HepG2 (cell line): Measurements from ENCODE around the gene TANC1. TPM values are rescaled to one million over a fixed set of nuclear protein-coding genes. Genes with fewer than 3 reads are reported as not detected.

ENCODE experiments used
- ATAC-seq: fragments of 200-7000 bp; cut with Tn5 transposase; 3 replicates; pipeline ENCODE4 v1.9.1; 2020; ENCODE audit warnings: mild to moderate bottlenecking, moderate library complexity
- BruUV-seq: library from RNA; stranded (reverse); fragments of 400-500 nt; replicated peaks from 2 replicates; lab custom pipeline; 2021; lab: Mats Ljungman, UMichigan
- CTCF ChIA-PET: fragments of 300-600 bp; formaldehyde crosslinking; extraction: SDS; loops from one replicate; lab custom pipeline; 2021; ENCODE audit warnings: low total read pairs, inconsistent platforms, low intra/inter-chr PET ratio; lab: Yijun Ruan, JAX
- POLR2A ChIA-PET: fragments of 350-600 bp; sonication (Branson Sonifier 250); formaldehyde crosslinking; loops from one replicate; lab custom pipeline; 2020; ENCODE audit warnings: antibody characterized with exemption, inconsistent platforms; lab: Yijun Ruan, JAX
- DNase-seq: peaks from one replicate; pipeline ENCODE4 v3.0.0-alpha.2; 2015; ENCODE audit warnings: low spot score
- FAIRE-seq: peaks from 3 replicates; lab custom pipeline; 2011; peaks lifted over from hg19 to GRCh38; lab: Jason Lieb, UNC
- H2AFZ ChIP-seq: one replicate; pipeline ENCODE4 v1.6.1; 2011; ENCODE audit warnings: low read length, inconsistent platforms
- H3K27ac ChIP-seq: fragments of 300-600 bp; 3 replicates; pipeline ENCODE4 v1.8.0; 2011; ENCODE audit warnings: mixed run types, mild to moderate bottlenecking, mixed read lengths, low read length, inconsistent platforms; ENCODE audit not compliant: insufficient read depth; ENCODE audit errors: extremely low read length
- H3K27me3 ChIP-seq, 2 experiments: fragments of 200-600 bp in 1 of 2; 2 replicates in 1 of 2; 3 replicates in 1 of 2; pipeline versions ENCODE4 v1.6.0 to v1.8.0; 2011; ENCODE audit warnings: low read length in 2 of 2, mild to moderate bottlenecking in 2 of 2, moderate library complexity in 2 of 2, inconsistent platforms in 1 of 2; ENCODE audit not compliant: insufficient read depth in 2 of 2, control insufficient read depth in 1 of 2
- H3K36me3 ChIP-seq, 2 experiments: fragments of 200-600 bp in 1 of 2; replicated peaks in 1 of 2; 2 replicates in 1 of 2; 3 replicates in 1 of 2; pipeline versions ENCODE4 v1.5.1 to v1.8.0; 2011; ENCODE audit warnings: low read length in 2 of 2, inconsistent platforms in 1 of 2; ENCODE audit not compliant: insufficient read depth in 2 of 2, control insufficient read depth in 1 of 2
- H3K4me1 ChIP-seq: 2 replicates; pipeline ENCODE4 v1.5.1; 2012; ENCODE audit warnings: low read length, inconsistent platforms; ENCODE audit not compliant: insufficient read depth
- H3K4me2 ChIP-seq: 2 replicates; pipeline ENCODE4 v1.6.0; 2011; ENCODE audit warnings: low read depth, low read length, inconsistent platforms
- H3K4me3 ChIP-seq, 3 experiments: fragments of 200-600 bp in 1 of 3; sonication (generic), shearing (Covaris generic) in 1 of 3; replicated peaks in 1 of 3; 2 replicates each; pipeline ENCODE4 v1.5.1; 2011 to 2016; ENCODE audit warnings: low read length in 3 of 3, inconsistent platforms in 2 of 3, low read depth in 2 of 3, mild to moderate bottlenecking in 2 of 3, control low read depth in 1 of 3, mixed read lengths in 1 of 3; ENCODE audit not compliant: insufficient read depth in 1 of 3
- H3K79me2 ChIP-seq: one replicate; pipeline ENCODE4 v1.6.1; 2011; ENCODE audit warnings: low read length, inconsistent platforms; ENCODE audit not compliant: insufficient read depth
- H3K9ac ChIP-seq: 2 replicates; pipeline ENCODE4 v1.6.0; 2011; ENCODE audit warnings: mild to moderate bottlenecking, low read depth, low read length, inconsistent platforms; ENCODE audit not compliant: insufficient read depth
- H3K9me3 ChIP-seq: 2 replicates; pipeline ENCODE4 v1.5.1; 2012; ENCODE audit warnings: mild to moderate bottlenecking, low read length
- H4K20me1 ChIP-seq: 2 replicates; pipeline ENCODE4 v1.6.0; 2011; ENCODE audit warnings: inconsistent platforms, mild to moderate bottlenecking, low read length, moderate library complexity; ENCODE audit not compliant: insufficient read depth
- BCL6 ChIP-seq: IDR thresholded peaks from 2 replicates; pipeline ENCODE4 v1.6.1; 2016; ENCODE audit warnings: missing genetic modification reagents, missing compliant biosample characterization
- CREM ChIP-seq, 2 experiments: sonication (generic) in 1 of 2; formaldehyde crosslinking in 1 of 2; IDR thresholded peaks; 2 replicates each; pipeline versions ENCODE4 v1.4.0 to v1.6.1; 2016 to 2020; ENCODE audit warnings: antibody characterized with exemption in 1 of 2, mild to moderate bottlenecking in 1 of 2, missing genetic modification reagents in 1 of 2
- MTA1 ChIP-seq: sonication (generic); formaldehyde crosslinking; IDR thresholded peaks from 2 replicates; pipeline ENCODE4 v1.4.0; 2020; ENCODE audit warnings: missing genetic modification reagents, mild to moderate bottlenecking, borderline replicate concordance
- MTF1 ChIP-seq: sonication (generic); formaldehyde crosslinking; IDR thresholded peaks from 2 replicates; pipeline ENCODE4 v1.5.0; 2020; ENCODE audit warnings: missing genetic modification reagents
- NR2F6 ChIP-seq, 2 experiments: IDR thresholded peaks; 2 replicates each; pipeline ENCODE4 v1.6.1; 2016; ENCODE audit warnings: antibody characterized with exemption in 1 of 2, mild to moderate bottlenecking in 1 of 2
- SMARCE1 ChIP-seq: fragments of 450-650 bp; IDR thresholded peaks from 2 replicates; pipeline ENCODE4 v1.6.1; 2017; ENCODE audit warnings: borderline replicate concordance
- TEAD3 ChIP-seq: optimal IDR thresholded peaks from 2 replicates; pipeline ENCODE3; 2016; ENCODE audit warnings: borderline replicate concordance
- TRIM24 ChIP-seq: sonication (generic); formaldehyde crosslinking; IDR thresholded peaks from 2 replicates; pipeline ENCODE4 v1.8.0; 2022; ENCODE audit warnings: mild to moderate bottlenecking, missing genetic modification reagents
- ZKSCAN5 ChIP-seq: sonication (generic); formaldehyde crosslinking; IDR thresholded peaks from 2 replicates; pipeline ENCODE4 v1.5.1; 2020; ENCODE audit warnings: mild to moderate bottlenecking, missing genetic modification reagents
- ZNF20 ChIP-seq: sonication (generic); formaldehyde crosslinking; IDR thresholded peaks from 2 replicates; pipeline ENCODE4 v1.4.0; 2020; ENCODE audit warnings: mild to moderate bottlenecking, moderate library complexity, missing genetic modification reagents
- ZNF552 ChIP-seq: sonication (generic); formaldehyde crosslinking; IDR thresholded peaks from 2 replicates; pipeline ENCODE4 v1.9.0; 2022; ENCODE audit warnings: missing genetic modification reagents, mild to moderate bottlenecking, borderline replicate concordance
- ZNF598 ChIP-seq: sonication (generic); formaldehyde crosslinking; IDR thresholded peaks from 2 replicates; pipeline ENCODE4 v1.5.1; 2020; ENCODE audit warnings: mild to moderate bottlenecking, missing genetic modification reagents, borderline replicate concordance
- WGBS: methylation state at CpG from one replicate; pipeline ENCODE4 v1.1.6; 2017; ENCODE audit warnings: low lambda C conversion rate; 5-methylcytosine and 5-hydroxymethylcytosine counted together
- in situ Hi-C: cut with HindIII; loops from 2 replicates; pipeline ENCODE4 v1.10.0; 2017; ENCODE audit warnings: low pct_unique_long_range_greater_than_20kb; ENCODE audit not compliant: extremely low pct_ligation_motif_present
- intact Hi-C: fragments of 100-400 bp; cut with micrococcal nuclease; formaldehyde crosslinking; loops from one replicate; pipeline ENCODE4 v1.10.0; 2022; ENCODE audit not compliant: unreplicated experiment
- polyA plus RNA-seq, 8 experiments: library from polyadenylated mRNA; depleted of rRNA in 3 of 8; stranded (reverse) in 7 of 8; unstranded in 1 of 8; fragments of >200 nt; fragmentation: Illumina TruSeq in 4 of 8; extraction: Trizol in 4 of 8; gene quantifications; 2 replicates each; pipeline versions ENCODE4 v1.2.1 to v1.2.3, GENCODE V29; 2011 to 2016; ENCODE audit warnings: low read depth in 4 of 8, missing spikeins in 1 of 8, mixed read lengths in 1 of 8; ENCODE audit not compliant: insufficient read depth in 1 of 8
- total RNA-seq, 5 experiments: library from RNA; depleted of rRNA; stranded (reverse); fragments of >200 nt; fragmentation: Illumina TruSeq; extraction: Trizol; gene quantifications; 2 replicates each; pipeline ENCODE4 v1.2.3, GENCODE V29; 2016; ENCODE audit warnings: low read depth in 1 of 5
- TF ChIP-seq, protein P1 (sequence below): sonication (generic); formaldehyde crosslinking; IDR thresholded peaks from 2 replicates; pipeline ENCODE4 v1.9.0; 2021; ENCODE audit warnings: missing genetic modification reagents, mild to moderate bottlenecking, borderline replicate concordance
- TF ChIP-seq, protein P2 (sequence below): IDR thresholded peaks from 2 replicates; pipeline ENCODE4 v1.6.1; 2018; ENCODE audit warnings: missing genetic modification reagents, mild to moderate bottlenecking, missing compliant biosample characterization
- TF ChIP-seq, protein P3 (sequence below): sonication (generic); formaldehyde crosslinking; IDR thresholded peaks from 2 replicates; pipeline ENCODE4 v1.9.0; 2021; ENCODE audit warnings: missing genetic modification reagents, borderline replicate concordance
- TF ChIP-seq, protein P4 (sequence below): sonication (generic); formaldehyde crosslinking; IDR thresholded peaks from 2 replicates; pipeline ENCODE4 v1.4.0; 2020; ENCODE audit warnings: missing genetic modification reagents

The TANC1 gene
- total and polyA plus RNA-seq, 2 of the 13 experiments (the other 11 are each of a cell fraction or from before 2014, with no cell fraction given), result 2.3 to 5.6 TPM

DNA sequence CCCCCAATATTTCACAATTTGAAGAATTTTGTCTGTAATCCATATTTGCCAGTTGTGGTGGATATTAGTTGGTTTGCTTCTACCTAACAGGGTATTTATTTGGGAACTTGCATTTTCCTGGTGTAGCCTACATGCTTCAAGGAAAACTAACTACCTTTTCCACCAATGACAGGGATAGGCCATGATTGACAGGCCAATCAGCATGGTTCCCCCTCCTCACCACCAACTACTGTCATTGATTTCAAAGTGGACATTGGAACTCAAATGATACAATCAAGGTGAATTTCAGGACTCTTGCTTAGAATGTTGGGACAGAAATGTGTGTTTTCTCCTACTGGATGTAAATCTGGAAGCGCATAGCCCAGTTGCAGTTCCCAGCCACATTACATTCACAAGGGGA is 10.1 kb upstream of the TANC1 start:
- ChIA-PET CTCF (no interaction called here), POLR2A (no interaction called here)
- H4K20me1 ChIP-seq, result no peaks in the 10 kb centered on the region
- H3K4me3 ChIP-seq, result no peak overlapping the region
- H3K79me2 ChIP-seq, result no peaks in the 10 kb centered on the region
- intact Hi-C loops (no loop called here), in situ Hi-C loops (no loop called here)
- peaks cover 14% of the 10 kb centered on the region for H3K4me1 ChIP-seq
- no peak overlapping the region for H2AFZ ChIP-seq
- H3K36me3 ChIP-seq, result no peaks in the 10 kb centered on the region
- FAIRE-seq, result no peak
- WGBS, result 44% methylated on average over 1 of the region's 1 CpG
- no peaks in the 10 kb centered on the region for H3K9me3 ChIP-seq
- ATAC-seq, result no peak
- TF ChIP-seq BCL6 (CRISPR knock-in tag) (no peak), TEAD3 (CRISPR knock-in tag) (no peak), ZNF20 (CRISPR knock-in tag) (no peak), TRIM24 (CRISPR knock-in tag) (no peak), MTF1 (CRISPR knock-in tag) (no peak), ZNF552 (CRISPR knock-in tag) (no peak), CREM (IDR thresholded peaks at IDR 0.05) (no peak), CREM (CRISPR knock-in tag; IDR thresholded peaks at IDR 0.05) (no peak), SMARCE1 (no peak), MTA1 (CRISPR knock-in tag) (no peak), ZNF598 (CRISPR knock-in tag) (no peak), NR2F6 (IDR thresholded peaks at IDR 0.05) (no peak), NR2F6 (CRISPR knock-in tag; IDR thresholded peaks at IDR 0.05) (no peak), ZKSCAN5 (CRISPR knock-in tag) (no peak)
- TF ChIP-seq, protein P1, sequence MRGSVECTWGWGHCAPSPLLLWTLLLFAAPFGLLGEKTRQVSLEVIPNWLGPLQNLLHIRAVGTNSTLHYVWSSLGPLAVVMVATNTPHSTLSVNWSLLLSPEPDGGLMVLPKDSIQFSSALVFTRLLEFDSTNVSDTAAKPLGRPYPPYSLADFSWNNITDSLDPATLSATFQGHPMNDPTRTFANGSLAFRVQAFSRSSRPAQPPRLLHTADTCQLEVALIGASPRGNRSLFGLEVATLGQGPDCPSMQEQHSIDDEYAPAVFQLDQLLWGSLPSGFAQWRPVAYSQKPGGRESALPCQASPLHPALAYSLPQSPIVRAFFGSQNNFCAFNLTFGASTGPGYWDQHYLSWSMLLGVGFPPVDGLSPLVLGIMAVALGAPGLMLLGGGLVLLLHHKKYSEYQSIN, result no peak
- TF ChIP-seq, protein P2, sequence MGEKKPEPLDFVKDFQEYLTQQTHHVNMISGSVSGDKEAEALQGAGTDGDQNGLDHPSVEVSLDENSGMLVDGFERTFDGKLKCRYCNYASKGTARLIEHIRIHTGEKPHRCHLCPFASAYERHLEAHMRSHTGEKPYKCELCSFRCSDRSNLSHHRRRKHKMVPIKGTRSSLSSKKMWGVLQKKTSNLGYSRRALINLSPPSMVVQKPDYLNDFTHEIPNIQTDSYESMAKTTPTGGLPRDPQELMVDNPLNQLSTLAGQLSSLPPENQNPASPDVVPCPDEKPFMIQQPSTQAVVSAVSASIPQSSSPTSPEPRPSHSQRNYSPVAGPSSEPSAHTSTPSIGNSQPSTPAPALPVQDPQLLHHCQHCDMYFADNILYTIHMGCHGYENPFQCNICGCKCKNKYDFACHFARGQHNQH (CRISPR knock-in tag), result no peak
- TF ChIP-seq, protein P3, sequence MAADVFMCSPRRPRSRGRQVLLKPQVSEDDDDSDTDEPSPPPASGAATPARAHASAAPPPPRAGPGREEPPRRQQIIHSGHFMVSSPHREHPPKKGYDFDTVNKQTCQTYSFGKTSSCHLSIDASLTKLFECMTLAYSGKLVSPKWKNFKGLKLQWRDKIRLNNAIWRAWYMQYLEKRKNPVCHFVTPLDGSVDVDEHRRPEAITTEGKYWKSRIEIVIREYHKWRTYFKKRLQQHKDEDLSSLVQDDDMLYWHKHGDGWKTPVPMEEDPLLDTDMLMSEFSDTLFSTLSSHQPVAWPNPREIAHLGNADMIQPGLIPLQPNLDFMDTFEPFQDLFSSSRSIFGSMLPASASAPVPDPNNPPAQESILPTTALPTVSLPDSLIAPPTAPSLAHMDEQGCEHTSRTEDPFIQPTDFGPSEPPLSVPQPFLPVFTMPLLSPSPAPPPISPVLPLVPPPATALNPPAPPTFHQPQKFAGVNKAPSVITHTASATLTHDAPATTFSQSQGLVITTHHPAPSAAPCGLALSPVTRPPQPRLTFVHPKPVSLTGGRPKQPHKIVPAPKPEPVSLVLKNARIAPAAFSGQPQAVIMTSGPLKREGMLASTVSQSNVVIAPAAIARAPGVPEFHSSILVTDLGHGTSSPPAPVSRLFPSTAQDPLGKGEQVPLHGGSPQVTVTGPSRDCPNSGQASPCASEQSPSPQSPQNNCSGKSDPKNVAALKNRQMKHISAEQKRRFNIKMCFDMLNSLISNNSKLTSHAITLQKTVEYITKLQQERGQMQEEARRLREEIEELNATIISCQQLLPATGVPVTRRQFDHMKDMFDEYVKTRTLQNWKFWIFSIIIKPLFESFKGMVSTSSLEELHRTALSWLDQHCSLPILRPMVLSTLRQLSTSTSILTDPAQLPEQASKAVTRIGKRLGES (CRISPR knock-in tag), result no peak
- TF ChIP-seq, protein P4, sequence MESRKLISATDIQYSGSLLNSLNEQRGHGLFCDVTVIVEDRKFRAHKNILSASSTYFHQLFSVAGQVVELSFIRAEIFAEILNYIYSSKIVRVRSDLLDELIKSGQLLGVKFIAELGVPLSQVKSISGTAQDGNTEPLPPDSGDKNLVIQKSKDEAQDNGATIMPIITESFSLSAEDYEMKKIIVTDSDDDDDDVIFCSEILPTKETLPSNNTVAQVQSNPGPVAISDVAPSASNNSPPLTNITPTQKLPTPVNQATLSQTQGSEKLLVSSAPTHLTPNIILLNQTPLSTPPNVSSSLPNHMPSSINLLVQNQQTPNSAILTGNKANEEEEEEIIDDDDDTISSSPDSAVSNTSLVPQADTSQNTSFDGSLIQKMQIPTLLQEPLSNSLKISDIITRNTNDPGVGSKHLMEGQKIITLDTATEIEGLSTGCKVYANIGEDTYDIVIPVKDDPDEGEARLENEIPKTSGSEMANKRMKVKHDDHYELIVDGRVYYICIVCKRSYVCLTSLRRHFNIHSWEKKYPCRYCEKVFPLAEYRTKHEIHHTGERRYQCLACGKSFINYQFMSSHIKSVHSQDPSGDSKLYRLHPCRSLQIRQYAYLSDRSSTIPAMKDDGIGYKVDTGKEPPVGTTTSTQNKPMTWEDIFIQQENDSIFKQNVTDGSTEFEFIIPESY, result no peak
- peaks cover 0 to 5% of the 10 kb centered on the region in 2 experiments; a peak in 2 of 5 replicates for H3K27me3 ChIP-seq
- H3K4me2 ChIP-seq, result no peak overlapping the region
- DNase-seq, result no peak
- H3K9ac ChIP-seq, result no peak overlapping the region
- H3K27ac ChIP-seq, result no peak overlapping the region
- BruUV-seq, result no TSS peak
